GM19193 (cell line): Measurements from ENCODE around the gene ZNF513.

Experiments
- POLR2A ChIP-seq: IDR thresholded peaks from 4 replicates; pipeline ENCODE4 v1.6.1; 2011; ENCODE audit not compliant: insufficient read depth, insufficient read length; ENCODE audit errors: extremely low read depth

ZNF513 gene, protein sequence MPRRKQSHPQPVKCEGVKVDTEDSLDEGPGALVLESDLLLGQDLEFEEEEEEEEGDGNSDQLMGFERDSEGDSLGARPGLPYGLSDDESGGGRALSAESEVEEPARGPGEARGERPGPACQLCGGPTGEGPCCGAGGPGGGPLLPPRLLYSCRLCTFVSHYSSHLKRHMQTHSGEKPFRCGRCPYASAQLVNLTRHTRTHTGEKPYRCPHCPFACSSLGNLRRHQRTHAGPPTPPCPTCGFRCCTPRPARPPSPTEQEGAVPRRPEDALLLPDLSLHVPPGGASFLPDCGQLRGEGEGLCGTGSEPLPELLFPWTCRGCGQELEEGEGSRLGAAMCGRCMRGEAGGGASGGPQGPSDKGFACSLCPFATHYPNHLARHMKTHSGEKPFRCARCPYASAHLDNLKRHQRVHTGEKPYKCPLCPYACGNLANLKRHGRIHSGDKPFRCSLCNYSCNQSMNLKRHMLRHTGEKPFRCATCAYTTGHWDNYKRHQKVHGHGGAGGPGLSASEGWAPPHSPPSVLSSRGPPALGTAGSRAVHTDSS

DNA sequence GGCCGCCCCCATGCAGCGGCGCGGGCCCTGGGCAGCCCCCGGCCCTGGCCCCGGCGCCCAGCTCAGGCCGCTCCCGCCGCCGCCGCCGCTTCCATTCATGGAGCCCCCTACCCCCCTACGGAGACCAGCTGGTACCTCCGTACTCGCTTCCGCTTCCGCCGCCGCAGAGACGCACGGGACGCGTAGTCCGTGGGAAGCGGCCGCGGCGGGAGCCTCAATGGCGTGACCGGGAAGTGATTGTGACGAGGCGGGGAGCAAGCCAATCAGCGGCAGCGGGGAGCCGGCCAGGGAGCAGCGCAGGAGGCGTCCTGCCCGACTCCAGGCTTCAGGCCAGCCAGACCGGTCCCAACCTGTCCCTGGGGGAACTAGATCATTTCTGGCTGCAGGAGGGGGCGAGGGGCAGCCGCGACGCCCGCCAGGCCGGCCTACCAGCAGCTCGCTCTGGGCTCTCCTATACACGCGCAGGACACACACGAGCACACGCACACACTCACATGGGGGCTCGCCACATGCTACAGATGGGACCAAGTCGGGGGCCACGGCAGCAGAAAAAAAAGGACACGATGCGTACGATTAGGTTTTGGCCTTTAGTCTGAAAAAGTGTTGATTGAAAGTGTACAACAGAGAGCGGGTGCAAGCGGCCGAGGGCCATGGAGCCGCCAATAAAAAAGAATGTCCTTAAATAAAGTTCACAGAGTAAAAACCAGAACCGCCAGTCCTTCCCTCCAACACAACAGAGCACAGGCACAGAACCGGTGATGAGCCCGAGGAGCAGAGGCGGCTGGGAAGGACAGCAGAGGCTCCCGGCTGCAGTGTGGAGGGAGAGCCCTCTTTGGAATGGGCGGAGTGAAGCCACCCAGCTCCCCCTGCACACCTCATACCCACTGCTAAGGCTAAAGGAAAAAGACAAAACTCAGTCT lies at the start of gene ZNF513:
ZNF513 (minus strand) TSS at position 109 of the 920 bp plus-strand sequence. CDS start 208 bp downstream, outside the sequence.
- TF ChIP-seq POLR2A = peak; percentile 80

DNA sequence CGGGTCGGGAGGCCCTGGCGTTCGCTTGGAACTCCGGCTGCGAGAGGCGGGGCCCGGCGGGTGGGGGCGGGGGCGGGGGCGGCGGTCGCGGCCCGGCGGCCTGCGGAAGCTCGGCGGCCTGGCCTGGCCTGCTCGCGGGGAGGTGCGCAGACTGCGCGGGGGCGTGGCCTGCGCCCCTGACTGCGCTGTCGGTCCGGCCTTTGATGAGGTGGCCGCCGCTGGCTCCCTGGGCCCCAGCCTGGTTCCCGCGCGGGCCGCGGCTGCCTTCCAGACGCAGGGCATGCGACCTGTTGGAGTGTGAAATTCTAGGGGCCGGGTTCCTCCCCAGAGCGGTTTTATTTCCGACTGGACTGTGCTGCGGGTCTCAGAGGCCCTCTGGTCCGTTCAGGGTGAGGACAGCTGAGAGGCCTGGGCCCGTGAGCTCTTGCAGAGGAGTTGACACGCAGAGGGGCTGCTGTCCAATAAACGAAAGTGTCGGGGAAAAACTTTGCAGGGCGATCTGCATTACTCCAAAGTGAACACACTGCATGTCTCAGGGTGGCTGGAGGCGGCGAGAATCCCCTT lies 48.5 kb upstream of the ZNF513 start:
- peak; percentile 30 for TF ChIP-seq POLR2A

DNA sequence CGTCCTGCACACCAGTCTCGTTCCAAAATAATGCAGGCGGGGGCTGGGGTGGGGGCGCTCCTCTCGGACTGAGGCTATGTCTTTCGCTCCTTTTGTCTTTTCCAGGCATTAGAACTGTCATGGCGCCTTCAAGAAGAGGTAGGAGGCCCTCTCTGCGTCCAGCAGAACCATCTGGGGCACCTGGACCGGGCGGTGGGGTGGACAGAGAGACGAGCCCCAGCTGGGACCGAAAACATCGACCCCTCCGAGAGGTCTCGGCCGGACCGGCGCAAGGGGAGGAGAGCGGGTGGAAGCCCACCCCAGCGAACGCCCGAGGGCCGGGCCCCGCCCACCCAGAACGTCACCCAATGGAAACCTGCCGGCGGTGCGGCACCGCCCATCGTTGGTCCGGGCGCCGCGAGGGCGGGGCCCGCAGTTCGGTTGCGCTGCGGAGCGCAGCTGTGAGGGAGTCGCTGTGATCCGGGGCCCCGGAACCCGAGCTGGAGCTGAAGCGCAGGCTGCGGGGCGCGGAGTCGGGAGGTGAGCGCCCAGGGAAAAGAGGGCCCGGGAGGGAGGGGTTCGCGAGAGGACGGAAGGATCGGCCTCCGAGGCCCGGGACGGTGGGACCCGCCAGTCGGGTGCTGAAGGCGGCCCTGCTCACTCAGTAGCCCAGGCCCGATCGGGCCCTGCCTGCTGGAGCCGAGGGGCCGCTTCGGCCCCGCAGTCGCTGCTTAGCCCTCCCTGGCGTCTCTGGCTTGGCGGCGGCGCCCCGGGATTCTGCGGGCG lies 47.9 kb upstream of the ZNF513 start, which contains the start of gene NRBP1:
NRBP1 (plus strand) TSS at position 419 of the 765 bp plus-strand sequence. CDS start 4,643 bp downstream, outside the sequence.
- TF ChIP-seq POLR2A = peak; percentile 82

DNA sequence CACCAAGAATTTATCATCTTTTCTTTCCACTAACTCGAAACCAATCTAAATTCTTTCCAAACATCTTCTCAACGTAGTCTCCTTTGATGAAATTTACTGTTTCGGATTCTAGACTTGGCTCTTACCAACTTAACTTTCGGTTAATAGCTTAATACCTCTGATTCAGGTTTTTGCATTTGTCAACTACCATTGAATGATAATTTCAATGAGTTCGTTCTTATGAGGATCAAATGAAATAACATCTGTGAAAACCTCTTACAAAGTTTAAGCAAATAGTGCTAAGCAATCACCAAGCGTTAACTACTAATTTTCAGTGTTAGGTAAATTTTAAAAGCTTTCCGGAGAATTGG lies 47.3 kb upstream of the ZNF513 start:
- no peak for TF ChIP-seq POLR2A

DNA sequence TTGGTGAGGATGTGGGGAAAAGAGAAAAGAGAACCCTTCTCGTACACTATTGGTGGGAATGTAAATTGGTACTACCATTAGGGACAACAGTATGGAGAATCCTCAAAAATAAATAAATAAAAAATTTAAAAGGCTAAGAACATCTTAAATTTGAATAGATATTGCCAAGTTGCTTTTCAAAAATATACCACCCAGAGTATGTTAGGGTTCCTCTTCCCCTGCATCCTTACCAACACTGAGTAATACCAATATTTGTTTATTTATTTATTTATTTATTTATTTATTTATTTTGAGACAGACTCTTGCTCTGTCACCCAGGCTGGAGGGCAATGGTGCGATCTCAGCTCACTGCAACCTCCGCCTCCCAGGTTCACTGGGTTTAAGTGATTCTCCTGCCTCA lies 42.4 kb upstream of the ZNF513 start:
- TF ChIP-seq POLR2A = no peak

DNA sequence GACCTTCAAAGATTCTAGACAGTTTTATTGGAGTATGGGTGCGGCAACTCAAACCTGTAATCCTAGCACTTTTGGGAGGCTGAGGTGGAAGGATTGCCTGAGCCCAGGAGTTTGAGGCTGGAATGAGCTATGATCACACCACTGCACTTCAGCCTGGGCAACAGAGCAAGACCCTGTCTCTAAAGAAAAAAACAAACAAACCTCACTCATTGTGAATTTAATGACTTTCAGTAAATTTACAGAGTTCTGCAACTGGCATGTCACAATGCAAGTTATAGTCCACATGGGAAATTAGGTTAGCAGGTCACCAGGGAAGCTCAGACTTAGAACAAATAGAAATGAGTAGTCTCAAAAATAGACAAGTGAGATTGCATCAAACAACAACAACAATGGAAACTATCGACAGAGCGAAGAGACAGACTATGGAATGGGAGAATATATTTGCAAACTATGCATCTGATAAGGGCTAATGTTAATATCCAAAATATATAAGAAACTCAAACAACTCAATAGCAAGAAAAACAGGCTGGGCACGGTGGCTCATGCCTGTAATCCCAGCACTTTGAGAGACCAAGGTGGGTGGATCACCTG lies 41.2 kb upstream of the ZNF513 start:
- no peak for TF ChIP-seq POLR2A

DNA sequence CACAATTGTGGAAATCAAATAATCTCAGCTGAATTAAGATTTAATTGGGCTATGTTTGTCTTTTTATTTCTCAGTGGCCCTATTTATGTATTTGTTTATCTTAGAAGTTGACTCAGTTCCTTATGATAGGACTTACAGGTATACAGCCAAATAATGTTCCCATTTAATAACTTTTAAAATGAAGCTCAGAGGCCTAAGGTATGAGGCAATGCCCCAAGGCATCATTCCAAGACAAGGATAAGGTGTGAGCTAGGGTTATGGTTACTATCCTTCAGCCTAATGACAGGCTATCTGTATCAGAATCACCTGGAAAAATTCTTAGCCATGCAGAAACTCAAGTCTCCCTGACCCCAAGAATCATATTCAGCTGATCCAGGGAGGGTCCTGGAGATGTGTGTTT lies 40.5 kb upstream of the ZNF513 start:
- TF ChIP-seq POLR2A = no peak

DNA sequence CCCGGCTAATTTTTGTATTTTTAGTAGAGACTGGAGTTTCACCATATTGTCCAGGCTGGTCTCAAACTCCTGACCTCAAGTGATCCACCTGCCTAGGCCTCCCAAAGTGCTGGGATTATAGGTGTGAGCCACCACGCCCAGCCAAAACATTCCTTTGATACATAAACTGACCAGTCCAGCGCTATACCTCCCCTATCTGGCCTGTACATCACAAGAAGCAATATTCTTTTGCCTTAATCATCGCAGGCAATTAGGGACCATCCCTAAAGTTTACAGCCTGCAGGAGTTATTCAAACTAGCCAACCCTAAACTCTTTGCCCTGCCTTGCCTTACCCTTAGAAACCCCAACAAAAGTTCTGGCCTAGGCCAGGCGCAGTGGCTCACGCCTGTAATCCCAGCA lies 35.6 kb upstream of the ZNF513 start:
- no peak for TF ChIP-seq POLR2A

DNA sequence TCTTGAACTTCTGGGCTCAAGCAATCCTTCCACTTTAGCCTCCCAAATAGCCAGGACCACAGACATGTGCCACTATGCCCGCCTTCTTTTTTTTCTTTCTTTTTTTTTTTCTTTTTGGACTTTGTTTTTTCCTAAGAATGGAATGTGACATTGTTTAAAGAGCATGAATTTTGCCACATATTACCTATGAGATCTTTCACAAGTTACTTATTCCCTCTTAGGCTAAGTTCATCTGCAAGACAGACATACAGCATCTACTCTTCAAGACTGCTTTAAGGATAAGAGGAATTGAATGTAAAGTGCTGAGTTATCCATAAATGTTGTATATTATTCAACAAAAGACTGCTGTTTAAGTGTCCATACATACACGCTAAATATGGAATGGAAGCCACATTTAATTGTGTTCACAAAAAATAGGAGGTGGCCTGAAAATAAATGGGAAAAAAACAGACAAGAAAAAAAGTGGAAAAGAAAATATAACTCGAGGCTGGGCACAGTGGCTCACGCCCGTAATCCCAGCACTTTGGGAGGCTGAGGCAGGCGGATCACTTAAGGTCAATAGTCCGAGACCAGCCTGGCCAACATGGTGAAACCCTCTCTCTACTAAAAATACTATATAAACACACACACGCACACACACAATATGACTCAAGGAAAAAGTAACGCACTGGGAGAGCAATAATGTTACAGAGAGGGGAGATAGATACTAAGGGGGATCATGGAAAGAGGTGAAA lies 32.1 kb upstream of the ZNF513 start:
- no peak for TF ChIP-seq POLR2A

DNA sequence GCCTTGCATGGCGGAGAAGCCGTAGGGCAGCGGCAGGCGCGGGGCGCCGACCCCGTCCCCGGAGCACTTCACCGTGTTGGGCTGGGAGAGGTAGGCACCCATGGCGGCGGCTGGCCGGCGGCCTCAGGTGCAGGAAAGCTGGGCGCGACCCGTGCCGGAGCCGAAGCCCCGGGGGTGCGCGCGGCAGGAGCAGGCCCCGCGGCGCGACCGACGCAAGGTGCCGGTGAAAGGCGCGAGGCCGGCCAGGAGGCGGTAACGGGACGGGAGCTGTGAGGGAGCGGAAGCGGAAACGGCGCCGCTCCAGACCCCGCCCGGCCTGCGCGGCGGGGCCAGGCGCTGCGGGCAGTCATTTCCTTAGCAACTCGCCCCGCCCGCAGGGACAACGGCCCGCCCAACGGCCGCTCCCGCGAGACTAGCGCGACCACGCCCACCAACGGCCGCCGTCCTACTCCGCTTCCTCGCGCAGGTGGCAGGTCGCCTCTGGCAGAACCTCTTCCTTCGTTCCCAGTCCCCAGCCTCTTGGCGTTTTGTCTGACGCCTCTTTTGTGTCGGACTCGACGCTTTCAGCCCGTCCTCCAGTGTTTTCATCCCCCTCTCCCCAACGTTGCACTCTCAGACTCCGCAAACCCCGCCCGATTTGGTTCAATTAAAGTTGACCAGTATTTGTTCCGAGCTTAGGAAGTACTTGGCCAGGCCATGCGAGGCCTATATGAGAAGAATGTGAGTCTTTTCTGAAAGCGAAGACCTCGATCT lies 29.0 kb upstream of the ZNF513 start, which contains the start of gene PPM1G:
PPM1G (minus strand) TSS at position 271 of the 753 bp plus-strand sequence; CDS start at position 102, 169 bp downstream.
- TF ChIP-seq POLR2A = peak; percentile 96

DNA sequence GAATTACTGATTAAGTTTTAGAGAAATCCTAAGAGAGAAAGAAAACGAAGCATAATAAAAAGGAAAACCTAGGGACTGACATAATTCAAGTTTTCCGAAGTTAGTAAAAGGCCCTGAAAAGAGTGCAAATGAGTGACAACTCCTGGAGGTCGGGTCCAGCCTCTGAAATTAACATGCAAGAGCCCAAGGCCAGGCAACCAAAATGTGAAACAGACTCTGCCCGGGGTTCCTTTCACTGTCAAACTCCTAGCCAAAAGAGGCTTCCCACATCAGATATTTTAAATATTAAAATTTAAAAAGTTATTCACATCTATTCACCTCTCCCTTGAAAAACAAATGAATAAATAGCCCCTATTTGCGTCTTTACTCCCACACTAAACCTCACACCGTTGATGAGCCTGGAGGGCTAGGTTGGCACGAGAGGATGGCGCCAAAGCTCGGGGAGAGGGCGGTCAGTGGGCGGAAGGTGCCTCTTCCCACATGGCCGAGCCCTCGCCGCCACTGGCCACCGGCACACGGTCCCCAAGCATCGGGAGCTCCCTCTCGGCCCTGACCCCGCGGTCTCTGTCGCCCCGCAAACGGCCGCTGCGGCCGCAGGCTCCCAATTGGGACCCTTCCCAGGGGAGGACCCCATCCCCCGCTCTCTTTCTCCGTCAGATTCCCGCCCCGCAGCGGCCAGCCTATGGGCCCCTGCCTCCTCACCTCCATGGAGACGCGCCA lies 28.2 kb upstream of the ZNF513 start:
- TF ChIP-seq POLR2A = no peak
